Activated T-helper 9 cell treated with anti-CD3 and anti-CD28 coated beads, Interleukin-2, amount 50 U/mL, for 16 hours (primary cell): ENCODE data around the gene ASCC3.
"Not testable (repeated sequence)": the region's sequence is repeated elsewhere in the genome, so short reads cannot be mapped to it uniquely, and the experiment has no call there.

ENCODE experiments used
- DNase-seq: peaks from one replicate; pipeline ENCODE4 v3.0.0-alpha.2; 2020; ENCODE audit warnings: low read depth

ASCC3 gene

GRCh38 chr6:100663219-100663863 is 217.8 kb downstream of the ASCC3 start:
- no peak for DNase-seq

DNA sequence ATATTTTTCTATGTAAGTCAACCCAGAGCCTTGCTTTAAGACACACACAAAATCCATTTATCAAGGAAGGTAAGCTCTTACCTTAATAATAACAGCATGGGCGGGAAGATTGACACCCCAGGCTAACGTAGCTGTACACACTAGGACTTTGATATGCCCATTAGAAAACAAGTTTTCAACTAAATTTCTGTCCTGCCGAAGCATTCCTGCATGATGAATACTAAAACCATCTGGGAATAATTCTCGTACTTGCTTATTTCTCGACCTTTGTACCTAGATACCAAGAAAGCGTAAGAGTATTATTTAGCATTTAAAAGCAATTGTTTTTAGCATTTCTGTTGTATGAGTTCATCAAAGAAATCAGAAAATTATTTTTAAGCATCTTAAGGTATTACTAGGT is 218.9 kb downstream of the ASCC3 start:
- no peak for DNase-seq

DNA sequence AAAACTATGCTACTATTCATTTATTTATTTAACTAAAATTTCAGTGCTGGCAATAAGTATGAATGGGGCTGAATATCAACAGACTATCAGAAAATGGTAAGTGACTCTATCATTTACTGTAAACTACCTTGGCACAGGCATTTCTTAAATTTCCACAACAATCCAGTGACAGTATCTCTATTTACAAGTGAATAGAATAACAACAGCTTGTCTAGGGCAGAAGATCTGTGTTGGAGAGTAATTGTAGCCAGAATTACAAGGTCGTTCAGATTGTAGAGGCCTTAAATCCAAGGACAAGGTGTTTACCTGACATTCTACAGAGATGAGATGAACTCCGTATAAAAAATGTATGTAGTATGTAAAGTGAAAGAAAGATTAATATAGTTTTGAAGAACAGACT is 222.6 kb downstream of the ASCC3 start:
- no peak for DNase-seq

DNA sequence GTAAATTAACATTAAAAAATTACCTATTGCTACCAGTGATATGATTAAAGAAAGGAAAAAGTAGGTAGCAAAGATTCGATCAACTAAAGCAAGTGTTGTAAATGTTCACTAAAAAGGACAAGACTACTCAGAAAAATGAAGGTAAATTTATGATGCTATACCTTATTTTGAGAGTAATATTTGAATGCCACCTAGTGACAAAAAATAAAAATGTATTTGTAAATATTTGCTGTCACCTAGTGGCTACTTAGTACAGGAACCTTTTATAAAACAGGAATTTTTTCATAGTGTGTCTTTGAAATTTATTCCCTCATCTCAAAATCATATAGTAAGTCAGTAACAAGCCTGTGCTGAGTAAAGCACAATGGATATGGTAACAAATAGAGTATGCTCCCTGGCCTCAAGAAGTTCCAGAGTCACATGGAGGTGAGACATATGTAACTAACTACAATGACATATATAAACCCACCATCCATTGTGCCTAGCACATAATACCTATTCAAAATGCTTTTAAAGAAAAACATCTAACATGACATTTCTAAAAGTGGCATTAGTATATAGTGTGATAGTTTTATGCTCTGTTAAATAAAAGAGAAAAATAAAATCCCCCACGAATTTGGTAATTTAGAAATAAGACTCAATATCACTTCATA is 223.3 kb downstream of the ASCC3 start:
- DNase-seq, result no peak

- not testable (repeated sequence) for DNase-seq
Observed at GRCh38 chr6:100641147-100641546, 240.0 kb downstream of the ASCC3 start.

DNA sequence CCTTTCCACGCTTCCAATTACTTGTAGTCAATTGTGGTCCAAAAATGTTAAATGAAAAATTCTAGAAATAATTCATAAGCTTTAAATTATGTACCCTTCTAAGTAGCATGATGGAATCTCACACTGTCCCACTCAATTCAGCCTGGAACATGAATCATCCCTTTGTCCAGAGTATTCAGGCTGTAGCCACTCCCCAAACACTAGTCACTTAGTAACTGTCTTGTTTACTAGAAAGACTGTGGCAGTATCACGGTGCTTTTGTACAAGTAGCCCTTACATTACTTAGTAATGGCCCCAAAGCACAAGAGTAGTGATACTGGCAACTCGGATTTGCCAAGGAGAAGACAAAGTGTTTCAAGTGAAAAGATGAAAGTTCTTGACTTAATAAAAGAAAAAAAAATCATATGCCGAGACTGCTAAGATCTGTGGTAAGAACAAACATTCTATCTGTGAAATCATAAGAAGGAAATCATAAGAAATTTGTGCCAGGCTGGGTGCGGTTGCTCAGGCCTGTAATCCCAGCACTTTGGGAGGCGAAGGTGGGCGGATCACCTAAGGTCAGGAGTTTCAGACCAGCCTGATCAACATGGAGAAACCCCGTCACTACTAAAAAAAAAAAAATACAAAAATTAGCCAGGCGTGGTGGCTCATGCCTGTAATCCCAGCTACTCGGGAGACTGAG is 247.9 kb downstream of the ASCC3 start:
- DNase-seq, result no peak

- DNase-seq, result no peak
Observed at GRCh38 chr6:100630536-100630935, 250.6 kb downstream of the ASCC3 start.

DNA sequence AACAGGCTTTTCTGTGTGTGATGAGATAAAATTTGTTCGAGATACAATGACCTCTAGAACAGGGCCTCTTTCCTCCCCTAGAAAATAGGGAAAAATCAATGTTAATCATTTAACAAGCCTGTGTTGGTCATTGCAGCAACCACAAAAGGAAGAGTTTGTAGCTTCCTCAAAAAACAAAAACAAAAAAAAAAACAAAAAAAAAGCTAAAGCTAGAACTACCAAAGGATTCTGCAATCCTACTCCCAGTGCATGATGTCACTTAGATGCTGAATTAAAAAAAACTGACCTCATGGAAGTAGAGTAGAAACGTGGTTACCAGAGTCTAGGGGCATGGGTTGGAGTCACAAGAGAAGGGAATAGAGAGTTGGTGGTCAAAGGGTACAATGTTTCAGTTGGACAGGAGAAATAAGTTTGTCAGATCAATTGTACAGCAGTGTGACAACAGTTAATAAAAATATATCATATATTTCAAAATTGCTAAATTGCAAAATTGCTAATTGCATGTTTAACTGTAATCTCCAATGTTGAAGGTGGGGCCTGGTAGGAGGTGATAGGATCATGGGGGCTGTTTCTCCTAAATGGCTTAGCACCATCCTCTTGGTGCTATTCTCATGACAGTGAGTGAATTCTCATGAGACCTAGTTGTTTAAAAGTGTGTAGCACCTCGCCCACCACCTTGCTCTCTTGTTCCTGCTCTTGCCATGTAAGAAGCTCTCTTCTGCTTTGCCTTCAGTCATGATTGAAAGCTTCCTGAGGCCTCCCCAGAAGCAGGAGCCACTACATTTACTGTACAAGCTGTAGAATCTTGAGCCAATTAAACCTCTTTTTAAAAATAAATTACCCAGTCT is 253.0 kb downstream of the ASCC3 start:
- no peak for DNase-seq

GRCh38 chr6:100626721-100627120 is 254.4 kb downstream of the ASCC3 start:
- no peak for DNase-seq

DNA sequence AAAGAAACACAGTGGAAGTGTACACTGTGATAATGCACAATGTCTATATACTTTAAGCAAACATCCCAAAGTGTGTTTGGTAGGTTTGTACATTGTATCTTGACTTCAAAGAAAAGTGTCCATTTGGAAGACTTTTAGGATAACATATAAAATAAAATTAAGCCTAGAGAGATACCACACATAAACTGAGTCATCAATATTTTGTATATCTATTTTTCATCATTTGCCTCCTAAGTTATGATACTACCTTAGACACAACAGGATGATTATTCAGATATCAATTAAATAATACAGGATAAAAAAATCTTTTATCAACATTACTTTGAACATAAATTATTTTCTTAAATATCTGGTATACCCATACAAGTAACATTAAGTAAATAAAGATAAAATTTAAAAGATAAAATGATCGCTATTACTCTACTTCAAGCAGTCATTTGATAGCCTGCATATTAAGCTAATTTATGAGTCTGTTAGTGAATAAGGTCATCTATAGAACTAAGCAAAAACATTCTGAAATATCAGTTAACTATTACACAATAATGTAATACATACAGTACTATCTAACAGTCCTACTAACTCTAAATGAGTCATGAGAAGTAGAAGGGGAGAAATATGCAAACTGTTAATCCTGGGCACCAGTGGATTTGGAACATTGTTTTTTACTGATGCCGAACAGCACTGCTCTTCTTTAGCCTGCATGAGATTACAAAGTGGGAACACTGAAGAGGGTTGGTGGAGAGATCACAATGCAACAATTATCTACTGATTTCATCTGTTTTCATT is 258.0 kb downstream of the ASCC3 start:
- no peak for DNase-seq

- no peak for DNase-seq
Observed at GRCh38 chr6:100620085-100620840, 260.9 kb downstream of the ASCC3 start.

GRCh38 chr6:100618351-100618671 is 262.8 kb downstream of the ASCC3 start:
- no peak for DNase-seq

DNA sequence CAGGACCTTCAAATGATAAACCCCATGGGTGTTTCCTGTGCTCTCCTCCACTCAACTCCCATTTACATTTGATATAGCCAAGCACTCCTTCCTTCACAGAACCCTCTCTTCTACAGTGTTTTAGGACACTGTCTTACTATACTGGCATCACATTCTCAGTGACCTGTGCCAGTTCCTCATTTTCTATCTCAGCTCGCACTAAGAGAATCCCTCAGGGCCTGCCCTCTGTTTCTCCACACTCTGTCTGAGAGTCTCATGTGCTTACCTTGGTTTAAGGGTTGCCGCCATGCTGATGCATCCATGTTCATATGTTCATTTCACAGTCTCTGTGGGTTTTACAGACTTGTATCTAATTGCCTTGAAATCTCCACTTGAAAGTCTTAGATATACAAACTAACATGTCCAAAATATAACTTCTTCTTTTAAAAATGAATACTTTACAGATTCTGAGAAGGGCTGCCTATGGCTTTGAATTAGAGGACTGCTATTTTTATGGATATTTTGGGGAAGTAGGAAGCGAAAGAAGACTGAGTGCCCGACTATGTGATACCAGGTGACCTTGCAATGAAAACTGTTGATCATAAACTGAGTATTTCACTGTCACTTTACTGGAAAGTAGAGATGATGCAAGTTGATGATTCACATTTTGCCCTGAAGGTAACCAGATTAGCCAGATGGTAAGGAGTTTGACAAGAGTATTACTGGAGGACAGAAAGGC is 263.3 kb downstream of the ASCC3 start:
- no peak for DNase-seq

DNA sequence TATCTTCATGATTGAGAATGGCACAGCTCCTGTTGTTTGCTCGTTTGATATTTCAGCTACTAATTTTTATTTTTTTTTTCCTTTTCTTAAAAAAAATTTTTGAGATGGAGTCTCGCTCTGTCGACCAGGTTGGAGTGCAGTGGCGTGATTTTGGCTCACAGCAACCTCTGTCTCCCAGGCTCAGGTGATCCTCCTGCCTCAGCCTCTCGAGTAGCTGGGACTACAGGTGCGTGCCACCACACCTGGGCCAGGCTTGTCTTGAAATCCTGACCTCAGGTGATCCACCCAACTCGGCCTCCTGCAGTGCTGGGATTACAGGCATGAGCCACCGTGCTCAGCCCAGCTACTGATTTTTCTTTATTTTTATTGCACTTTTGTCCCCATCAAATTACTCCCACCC is 266.2 kb downstream of the ASCC3 start:
- no peak for DNase-seq

DNA sequence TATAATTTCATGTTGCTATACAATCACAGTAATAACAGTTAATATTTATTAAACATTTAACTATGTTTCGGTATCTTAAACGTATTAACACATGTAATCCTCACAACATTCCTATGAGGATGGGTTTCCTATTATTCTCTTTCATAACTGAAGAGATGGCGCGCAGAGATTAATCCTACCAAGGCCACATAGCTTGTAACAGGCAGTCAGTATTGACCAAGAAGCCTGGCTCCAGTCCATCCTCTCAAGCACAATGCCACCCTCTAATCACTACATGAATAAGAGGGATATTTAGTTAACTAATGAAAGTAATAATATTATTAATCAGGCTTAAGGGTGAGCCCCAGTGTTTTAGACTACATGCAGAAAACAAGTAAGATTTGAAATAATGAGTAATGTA is 266.7 kb downstream of the ASCC3 start:
- DNase-seq, result no peak

- no peak for DNase-seq
Observed at GRCh38 chr6:100613656-100614055, 267.5 kb downstream of the ASCC3 start.

- no peak for DNase-seq
Observed at GRCh38 chr6:100612094-100612493, 269.0 kb downstream of the ASCC3 start.

- no peak for DNase-seq
Observed at GRCh38 chr6:100599088-100599770, 281.9 kb downstream of the ASCC3 start.

GRCh38 chr6:100595456-100595855 is 285.7 kb downstream of the ASCC3 start:
- no peak for DNase-seq

DNA sequence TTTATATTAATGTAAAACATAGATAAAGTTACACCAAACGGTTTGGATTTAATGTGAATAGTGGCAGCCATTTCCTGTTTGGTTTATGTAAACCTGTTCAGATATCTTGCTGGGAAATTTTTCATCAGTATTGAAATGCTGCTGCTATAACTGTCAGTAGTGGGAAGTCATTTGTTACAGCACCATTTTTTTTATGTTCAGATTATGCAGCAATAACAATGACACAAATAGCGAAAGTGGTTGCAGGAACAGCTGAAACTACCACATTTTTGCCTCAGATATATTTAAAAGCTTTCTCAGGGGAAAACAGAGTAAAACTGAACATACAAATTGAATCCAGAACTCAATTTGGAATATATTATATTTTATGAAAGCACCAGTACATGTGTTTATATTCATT is 287.6 kb downstream of the ASCC3 start:
- DNase-seq, result no peak
